HG02678 (cell line): ENCODE measurements around the gene NSF.
"Not testable (repeated sequence)": the region's sequence is repeated elsewhere in the genome, so short reads cannot be mapped to it uniquely, and the experiment has no call there.

Source experiments
- ATAC-seq: cut with Tn5 transposase; IDR thresholded peaks from one replicate; pipeline ENCODE4 v1.9.1; 2021; ENCODE audit warnings: mild to moderate bottlenecking, moderate library complexity; ENCODE audit not compliant: unreplicated experiment

Gene NSF

DNA sequence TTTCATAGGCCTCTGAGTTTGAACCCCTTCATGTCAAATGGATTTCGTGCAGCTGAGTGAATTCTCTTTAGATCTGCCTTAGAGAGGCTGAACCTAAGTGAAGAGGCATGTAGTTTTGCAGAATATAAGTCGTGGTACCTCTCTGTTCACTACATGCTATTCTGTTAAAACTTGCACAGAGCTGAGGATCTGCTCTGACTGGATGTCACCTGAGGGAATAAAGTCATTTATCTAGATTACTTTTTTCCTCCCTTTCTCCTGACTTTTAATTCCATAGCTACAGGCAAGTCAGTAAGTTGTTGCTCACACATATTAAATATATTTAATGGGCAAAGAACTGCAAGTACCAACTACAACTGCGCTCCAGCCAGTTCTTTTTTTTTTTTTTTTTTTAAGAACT, 163.3 kb downstream of the NSF start:
- ATAC-seq: no peak

DNA sequence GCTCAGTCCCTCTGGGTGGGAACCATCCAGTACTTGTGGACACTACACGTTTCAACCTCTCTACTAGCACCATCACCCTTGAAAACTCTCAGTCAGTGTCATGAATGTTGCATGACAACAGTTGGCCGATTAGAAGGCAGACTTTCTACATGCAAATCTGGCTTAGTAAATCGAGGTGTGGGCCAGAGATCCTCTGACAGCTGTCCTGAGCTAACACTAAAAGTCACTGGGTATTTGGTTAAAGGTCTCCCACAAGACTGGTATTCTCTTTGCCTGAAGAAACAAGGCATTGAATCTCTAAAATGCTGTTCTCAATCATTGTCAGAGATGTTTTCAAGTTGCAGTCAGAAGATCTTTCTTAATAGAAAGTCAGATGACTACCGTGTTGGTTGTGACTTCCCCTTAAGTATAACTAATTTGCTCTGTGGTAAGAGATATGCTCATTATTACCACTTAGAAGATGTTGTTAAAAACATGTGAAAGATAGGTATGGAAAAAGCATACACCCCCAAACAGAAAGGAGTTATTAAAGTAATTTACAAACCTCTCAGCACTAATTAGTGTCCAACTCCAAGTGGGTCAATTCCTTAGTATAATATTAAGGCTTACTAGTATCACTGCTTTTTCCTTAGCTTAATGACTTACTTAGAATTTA, 165.7 kb downstream of the NSF start:
- ATAC-seq: no peak

DNA sequence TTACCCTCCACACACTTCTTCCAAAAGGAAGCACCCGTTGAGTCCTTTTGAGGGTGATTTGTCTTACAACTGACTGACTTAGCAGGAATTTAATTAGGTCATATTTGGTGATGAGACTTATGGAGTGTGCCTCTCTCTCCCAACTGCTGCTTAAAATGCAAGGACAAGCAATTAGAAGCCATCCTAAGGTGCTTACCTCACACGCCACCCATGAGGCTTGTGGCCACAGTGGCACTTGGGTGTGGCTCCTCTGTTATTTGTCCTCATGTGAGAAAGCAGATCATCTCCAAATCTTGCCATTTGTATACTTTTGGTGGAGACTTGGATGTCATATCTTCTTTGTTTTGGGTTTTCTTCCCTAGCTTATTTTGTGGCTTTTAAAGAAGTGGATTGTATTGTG, 166.4 kb downstream of the NSF start:
- ATAC-seq: no peak

DNA sequence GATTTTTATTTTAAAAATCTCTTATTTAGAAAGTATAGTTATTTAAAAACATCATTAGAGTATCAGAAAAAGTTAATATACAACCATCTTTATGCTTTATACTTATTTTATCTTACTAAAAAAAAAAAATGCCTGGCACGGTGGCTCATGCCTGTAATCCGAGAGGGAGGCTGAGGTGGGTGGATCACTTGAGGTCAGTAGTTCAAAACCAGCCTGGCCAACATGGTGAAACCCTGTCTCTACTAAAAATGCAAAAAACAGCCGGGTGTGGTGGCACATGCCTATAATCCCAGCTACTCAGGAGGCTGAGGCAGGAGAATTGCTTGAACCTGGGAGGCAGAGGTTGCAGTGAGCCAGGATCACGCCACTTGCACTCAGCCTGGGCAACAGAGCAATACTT, 167.1 kb downstream of the NSF start:
- ATAC-seq: not testable (repeated sequence)

DNA sequence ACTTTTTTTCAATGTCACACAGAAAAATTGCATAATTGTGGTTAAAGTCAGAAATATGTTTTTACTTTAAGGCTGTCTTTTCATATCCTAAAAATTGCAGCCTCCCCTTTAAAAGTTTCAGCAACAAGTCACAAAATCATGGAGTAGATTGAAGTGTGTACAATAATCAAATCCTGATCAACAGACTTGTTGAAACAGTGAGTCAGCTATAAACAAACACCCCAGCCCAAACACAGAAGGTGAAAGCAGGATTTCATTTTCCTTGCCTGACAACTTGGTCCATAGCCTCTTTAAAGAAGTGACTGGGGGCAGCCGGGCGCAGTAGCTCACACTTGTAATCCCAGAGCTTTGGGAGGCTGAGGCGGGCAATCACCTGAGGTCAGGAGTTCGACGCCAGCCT, 168.1 kb downstream of the NSF start:
- no peak for ATAC-seq

DNA sequence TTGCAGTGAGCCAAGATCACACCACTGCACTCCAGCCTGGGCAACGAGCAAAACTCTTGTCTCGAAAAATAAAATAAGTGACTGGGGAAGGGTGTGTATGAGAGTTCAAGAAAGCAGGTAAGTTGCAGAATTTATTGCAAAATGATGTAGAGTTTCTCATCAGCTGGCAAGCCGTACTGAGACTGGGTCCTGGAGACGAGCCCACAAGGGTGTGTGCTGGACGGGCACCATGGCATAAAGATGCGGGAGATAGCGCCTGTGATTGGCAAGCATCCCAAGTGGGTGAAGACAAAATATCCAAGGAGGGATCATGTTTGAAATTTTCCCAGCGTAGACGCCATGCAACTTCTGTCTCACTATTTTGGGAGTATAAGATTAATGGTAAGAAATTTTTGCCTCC, 168.7 kb downstream of the NSF start:
- no peak for ATAC-seq

DNA sequence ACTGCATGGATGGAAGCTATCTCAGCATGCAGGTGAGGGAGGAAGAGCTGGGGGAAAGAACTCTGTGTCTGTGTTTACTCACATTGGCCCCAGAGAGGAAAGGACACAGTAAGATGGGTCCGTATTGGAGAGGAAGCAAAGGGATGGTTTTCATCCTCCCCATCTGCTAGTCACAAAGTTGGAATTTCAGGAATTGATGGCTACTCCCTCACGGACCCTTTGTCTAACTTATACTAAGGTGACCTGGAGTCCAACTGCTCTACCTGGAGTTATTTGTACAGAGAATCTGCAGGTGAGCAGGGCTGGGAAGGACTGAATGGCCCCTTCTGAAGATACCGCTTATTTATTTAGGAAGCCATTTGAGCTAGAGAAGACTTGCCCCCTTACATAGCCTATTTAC, 172.9 kb downstream of the NSF start:
- ATAC-seq: no peak

DNA sequence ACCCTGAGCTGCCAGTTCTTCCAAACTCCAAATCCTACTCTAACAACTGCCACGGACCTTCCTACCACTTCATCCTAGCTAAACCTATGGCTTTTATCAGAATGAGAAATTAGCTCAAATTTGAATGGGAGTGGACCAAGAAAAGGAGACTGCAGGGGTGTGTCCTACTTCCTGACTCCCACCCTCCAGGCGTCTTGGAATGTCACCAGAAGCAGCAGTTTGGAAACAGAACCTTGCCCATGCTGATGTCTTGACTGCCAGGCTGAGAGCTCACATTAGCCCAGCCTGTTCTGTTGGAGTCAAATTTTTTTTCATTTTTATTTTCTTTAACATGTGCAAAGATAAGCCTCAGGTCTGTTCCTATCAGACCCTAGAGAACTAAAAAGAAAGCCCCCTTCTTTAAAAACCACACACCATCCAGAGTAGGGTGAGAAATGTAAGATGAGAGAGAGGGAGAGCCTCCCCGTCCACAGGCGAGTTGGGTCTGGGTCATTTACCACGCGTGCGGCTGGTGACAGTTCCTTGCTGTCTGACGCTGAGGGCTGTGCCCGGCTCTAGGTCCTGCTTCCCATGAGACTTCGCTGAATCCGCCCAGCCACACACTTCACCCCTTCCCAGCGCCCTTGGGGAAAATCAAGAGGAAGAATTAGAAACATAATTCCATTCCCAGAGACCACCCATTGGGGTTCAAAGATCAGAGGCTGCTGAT, 173.7 kb downstream of the NSF start:
- ATAC-seq: no peak

DNA sequence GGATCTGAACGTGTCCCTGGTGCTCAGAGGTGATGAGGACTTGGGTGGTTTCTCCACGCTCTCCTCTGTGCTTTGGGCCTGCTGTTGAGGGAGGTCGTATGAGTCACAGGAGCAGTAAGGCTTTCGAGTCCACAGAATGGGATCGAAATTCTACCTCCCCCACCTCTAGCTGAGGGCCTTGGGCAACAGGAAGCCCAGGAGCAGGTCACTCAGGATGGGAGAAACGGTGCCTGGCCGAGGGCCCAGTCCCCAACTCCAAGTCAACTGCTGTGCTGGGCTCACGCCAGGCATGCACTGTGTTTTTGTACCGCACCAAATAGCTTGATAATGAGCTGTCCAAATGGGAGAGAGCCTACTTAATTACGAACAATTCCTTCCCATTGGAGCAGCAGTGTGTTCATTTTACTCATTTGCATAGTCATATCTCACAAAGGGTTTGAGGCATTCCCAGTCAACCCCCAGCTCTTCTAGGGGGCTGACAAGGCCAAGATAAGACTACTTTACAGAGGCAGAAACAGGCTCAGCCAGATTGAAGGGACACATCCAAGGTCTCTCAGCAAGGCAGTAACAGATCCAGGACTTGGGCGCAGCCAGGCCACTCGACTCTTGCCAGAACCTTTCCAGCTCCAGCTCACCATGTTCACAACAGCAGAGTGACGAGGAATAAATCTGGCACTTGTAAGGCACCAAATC, 174.4 kb downstream of the NSF start:
- ATAC-seq: no peak

DNA sequence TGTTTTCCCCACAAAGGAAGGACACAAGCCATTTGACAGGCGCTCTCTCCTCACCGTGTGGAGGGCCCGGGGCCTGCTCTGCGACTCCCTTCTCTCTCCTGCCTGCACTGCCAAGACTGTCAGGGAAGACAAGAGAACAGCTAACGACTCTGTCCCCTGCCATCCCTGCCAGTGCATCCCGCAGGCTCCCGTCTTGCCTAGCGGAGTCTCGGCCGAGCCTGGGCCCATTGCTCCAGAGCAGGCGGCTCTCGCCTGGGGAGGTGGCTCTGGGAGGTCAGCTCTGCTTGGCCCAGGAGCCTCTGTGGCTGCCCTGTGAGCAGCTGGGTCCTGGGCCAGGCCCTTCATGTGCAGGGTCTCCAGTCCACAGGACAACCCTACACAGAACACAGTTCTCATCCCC, 175.0 kb downstream of the NSF start:
- no peak for ATAC-seq

DNA sequence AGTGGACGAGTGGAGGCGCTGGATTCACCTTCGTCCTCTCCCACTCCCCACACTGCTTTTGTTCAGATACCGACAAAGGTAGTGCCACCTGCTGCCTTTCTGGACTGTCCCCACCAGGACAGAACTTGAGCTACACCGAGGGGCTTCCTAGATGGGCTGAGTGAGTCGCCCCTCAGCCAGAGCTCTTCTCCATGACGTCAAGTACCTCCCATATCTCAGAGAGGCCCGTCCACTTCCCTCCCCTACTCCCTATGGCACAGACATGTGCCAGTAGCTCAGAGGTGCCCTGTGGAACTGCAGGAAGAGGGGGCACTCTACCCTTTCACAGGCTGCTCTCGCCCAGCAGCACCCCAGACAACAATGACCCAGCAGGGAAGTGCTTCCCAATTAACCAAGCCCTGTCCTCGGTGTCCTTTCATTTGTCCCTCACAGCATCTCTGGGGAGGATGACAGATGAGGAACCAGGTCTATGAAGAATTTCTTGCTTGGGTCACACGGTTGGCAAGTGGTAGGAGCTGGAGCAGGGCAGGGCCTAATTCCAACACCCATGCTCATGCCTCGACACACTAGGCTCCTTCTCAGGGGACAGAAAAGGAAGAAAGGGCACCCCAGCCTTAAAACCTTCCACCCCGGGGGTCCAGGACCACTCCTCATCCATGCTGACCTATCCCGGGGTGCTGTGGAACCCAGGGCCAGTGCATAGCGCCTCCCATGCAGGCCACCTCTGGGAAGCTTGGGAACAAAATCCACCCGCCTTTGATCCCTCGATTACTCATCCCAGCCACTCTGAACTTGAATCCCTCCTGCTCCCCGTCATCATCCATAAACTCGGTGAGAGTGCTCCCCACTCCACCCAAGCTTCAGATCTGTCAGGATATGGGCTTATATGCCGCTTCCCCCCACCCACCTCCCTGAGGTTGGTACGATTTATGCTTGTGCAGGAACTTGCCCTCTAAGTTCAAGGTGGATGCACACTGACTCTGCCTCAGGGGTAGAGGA, 176.3 kb downstream of the NSF start:
- ATAC-seq: no peak

DNA sequence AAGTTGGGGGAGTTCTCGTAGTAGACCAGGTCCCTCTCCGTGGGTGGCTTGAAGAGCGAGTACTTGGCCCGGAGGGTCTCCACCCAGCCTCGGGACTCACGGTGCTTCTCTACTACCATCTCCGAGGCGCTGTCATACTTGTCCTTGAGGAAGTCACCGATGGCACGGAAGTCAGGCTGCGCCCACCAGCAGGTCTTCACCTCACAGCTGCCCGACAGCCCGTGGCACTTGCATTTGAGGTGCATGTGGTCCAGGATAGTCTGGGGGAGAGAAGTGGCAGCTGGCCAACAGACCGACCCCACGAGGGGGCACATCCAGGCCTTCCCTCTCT, 178.0 kb downstream of the NSF start:
- ATAC-seq: no peak

DNA sequence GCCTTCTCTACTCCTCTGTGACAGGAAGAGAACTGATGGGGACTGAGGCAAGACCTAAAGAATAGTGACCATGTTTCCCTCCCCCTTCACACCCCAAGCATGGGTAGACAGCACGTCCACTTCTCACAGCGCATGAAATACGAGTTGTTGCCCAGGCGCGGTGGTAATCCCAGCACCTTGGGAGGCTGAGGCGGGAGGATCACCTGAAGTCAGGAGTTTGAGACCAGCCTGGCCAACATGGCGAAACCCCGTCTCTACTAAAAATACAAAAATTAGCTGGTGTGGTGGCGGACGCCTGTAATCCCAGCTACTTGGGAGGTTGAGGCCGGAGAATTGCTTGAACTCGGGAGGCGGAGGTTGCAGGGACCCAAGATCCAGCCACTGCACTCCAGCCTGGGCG, 178.4 kb downstream of the NSF start:
- ATAC-seq: not testable (repeated sequence)

DNA sequence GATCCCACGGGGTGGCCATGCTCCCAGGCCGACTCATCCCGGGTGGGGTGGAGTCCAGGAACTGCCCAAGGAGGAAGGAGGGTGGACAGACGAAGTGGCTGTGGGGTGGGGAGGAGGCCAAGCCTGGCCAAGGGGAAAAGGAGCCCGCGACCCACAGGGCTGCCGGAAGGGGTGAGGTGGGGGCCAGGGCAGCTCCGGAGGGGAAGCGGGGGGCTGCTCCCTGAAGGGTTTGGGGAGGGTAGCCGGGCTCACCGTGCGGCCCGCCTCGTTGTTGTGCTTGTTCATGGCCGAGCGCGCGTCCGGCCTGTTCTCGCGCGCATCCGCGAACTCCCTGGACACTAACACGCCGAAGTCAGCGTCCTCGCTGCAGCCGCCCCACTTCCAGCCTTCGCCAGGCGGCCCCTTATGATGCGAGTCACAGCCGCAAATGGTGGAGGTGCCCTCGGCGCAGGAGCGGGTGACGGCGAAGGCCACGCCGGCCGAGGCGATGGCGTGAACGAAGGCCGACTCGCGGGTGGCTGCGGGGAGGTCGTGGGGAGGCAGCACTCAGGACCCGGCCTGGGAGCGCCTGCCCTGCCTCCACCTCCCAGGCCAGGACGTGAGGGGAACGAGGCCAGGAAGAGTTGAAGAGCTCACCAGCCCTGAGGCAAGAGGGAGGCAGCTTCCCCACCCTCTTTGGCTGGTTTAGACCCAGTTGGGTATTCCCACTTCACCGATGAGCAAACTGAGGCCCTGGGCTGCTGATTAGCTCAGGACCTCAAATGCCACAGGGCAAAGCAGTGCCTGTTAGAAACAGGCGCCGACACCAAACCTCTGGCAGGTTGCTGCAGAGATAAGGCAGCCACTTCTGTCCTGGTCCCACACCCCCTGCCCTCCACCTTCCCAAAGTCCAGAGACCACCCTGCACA, 179.3 kb downstream of the NSF start:
- no peak for ATAC-seq

DNA sequence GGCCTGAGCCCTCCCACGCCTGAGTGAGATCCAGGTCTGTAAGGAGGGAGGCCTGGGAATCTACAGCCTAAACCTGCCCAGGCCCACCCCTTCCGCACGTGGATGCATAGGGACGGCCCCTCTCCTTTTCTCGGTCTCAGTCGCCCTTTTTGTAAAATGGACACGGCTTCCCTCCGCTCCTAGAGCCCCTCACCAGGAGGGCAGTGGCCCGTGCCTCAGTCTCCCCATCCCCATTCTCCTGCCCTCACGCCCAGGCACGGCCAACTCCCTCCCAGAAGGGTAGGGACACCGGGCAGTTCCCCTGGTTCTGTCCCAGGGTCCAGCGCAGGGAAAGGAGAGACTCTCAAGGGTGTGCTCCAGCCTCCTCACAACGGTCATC, 180.0 kb downstream of the NSF start:
- ATAC-seq: no peak

DNA sequence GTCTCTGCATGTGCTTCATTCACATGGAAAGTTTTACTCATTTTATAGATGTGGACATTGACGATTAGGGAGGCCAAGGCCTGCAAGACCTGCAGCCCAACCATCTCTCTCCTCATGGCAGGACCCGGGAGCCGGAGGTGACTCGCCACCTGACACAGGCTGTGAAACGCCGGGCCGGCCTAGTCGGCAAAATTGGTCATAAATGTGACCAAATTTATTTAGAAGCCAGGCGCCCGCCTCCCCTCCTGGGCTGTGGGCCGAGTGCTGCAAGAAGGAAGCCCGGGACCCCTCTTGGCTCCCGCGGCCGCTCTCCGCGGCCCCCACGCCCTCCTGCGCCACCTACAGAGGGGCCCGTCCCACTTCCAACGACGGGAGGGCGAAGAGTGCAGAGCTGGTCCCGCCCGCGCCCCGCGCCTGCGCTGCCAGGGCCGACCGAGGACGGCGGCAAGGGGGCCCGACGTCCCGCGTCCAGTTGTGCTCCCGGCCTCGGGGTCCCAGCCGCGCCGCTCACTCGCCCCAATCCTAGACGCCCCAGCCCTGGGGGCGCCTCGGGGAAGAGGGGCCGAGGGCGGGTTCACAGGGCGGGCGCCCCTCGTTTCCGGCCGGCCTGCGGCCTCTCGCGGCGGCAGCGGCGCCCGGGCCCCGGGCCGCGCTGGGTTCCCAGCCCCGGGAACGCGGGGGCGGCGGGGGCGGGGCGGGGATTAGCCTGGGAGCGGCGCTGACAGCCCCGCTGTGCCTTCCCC, 180.5 kb downstream of the NSF start:
- no peak for ATAC-seq

DNA sequence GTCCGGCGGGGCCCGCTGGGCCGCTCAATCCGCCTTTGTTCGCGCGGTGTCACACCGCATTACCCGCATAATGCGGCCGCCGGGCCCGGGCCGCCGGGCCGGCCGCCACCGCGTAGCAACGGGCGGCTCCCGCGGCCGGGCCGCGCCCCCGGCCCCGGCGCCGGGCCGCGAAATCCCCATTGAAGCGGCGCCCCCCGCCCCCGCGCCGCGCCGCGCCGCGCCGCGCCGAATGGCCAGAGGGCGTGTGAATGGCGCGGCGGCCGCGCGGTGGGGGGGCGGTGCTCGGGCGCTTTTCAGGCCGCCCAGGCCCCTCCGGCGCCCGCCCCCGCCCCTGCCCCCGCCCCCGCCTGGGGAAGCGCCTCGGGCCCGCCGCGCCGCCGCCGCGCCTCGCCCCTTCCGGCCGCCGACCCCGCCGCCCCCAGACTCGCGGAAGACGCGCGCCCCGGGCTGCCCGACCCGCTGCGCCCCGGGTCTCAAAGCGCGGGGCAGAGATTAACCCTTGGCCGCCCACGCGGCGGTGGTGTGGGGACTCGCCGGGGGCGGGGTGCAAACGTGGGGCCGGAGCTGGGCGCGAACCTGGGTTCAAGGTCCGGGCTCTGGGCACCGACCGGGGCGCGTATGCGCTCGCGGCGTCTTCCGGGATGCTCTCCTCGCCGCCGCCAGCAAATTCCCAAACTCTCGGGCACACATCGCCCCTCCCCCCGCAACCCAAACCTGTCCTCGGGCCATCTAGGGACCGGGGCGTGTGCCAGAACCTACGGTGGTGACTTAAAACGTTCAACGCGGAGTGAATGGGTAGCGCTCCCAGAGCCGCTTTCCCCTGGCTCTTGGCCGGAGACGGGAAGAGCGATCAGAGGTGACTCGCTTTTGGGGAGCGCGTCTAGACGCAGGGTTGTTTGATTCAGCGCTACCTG, 181.3 kb downstream of the NSF start:
- no peak for ATAC-seq

DNA sequence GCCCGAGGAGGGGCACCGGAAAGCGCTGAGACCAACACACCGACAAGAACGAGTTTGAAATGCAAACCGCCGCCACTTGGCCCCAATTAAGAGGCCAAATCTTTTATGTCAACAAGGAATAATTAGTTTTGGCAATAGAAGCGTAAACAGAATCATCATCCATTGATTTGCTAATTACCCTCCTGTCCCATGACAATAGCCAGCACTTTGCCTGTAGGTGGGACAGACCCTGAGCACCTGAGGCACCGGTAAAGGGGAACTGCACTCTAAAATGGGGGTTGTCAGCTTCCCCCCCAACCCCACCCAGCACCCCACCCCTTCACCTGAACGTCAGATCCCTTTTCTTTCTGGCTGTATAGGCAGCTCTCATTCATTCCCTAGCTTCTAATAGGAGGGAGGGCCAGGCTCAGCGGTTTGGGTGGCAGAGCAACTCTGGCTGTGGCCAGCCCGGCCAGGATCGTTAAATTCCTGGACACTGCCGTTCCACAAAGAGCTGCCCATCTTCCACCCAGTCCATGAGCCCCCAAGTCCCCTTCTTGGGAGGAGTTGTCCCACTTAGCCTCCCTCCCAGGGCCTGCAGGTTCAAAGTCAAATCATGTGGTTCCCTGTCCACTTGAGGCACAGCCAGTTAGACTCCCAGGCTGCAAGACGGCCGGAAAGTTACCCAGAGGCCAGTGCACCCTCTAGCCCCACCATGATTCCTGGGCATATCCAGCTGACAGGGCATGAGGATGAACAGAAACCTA, 182.2 kb downstream of the NSF start:
- no peak for ATAC-seq
